Tibial artery (tissue), 4 donors: ENCODE data around the gene RASAL2.
A peak's percentile ranks its signal among the peaks of the same experiment; 100 is the strongest.

Experiments
- DNase-seq, 2 donors: peaks; one replicate each; pipeline ENCODE4 v3.0.0-alpha.2; 2019
- H3K27ac ChIP-seq, 2 donors: fragments of 200-600 bp; sonication (generic) in 1 of 2; 1 replicate in 1 of 2; 2 replicates in 1 of 2; pipeline ENCODE4 v1.5.1; 2018 to 2019; ENCODE audit warnings: mild to moderate bottlenecking in 1 of 2
- H3K27me3 ChIP-seq, 2 donors: fragments of 200-600 bp; sonication (generic) in 1 of 2; one replicate each; pipeline versions ENCODE4 v1.5.1 to v1.6.0; 2016 to 2019
- H3K36me3 ChIP-seq, 3 donors: fragments of 200-600 bp; sonication (generic) in 2 of 3; one replicate each; pipeline ENCODE4 v1.5.1; 2016 to 2019; ENCODE audit warnings: mild to moderate bottlenecking in 2 of 3
- H3K4me1 ChIP-seq, 4 donors: fragments of 200-600 bp; sonication (generic) in 2 of 4; 1 replicate in 3 of 4; 2 replicates in 1 of 4; pipeline ENCODE4 v1.5.1; 2016 to 2019
- H3K4me3 ChIP-seq, 2 donors: fragments of 200-600 bp; sonication (generic) in 1 of 2; 1 replicate in 1 of 2; 2 replicates in 1 of 2; pipeline ENCODE4 v1.5.1; 2018 to 2019; ENCODE audit warnings: mild to moderate bottlenecking in 2 of 2
- H3K9me3 ChIP-seq, 3 donors: fragments of 200-600 bp; sonication (generic) in 1 of 3; one replicate each; pipeline ENCODE4 v1.5.1; 2016 to 2019
- CTCF ChIP-seq, 2 experiments: fragments of 200-600 bp in 1 of 2; fragments of 450-650 bp in 1 of 2; IDR thresholded peaks; one replicate each; pipeline ENCODE4 v1.5.1; 2017 to 2019; ENCODE audit warnings: antibody characterized with exemption in 2 of 2, mild to moderate bottlenecking in 1 of 2, moderate library complexity in 1 of 2
- intact Hi-C: fragments of 100-400 bp; cut with DNase I; formaldehyde crosslinking; loops from one replicate; pipeline ENCODE4 v1.15.0; 2023; ENCODE audit warnings: low total_unique reads

The RASAL2 gene

DNA sequence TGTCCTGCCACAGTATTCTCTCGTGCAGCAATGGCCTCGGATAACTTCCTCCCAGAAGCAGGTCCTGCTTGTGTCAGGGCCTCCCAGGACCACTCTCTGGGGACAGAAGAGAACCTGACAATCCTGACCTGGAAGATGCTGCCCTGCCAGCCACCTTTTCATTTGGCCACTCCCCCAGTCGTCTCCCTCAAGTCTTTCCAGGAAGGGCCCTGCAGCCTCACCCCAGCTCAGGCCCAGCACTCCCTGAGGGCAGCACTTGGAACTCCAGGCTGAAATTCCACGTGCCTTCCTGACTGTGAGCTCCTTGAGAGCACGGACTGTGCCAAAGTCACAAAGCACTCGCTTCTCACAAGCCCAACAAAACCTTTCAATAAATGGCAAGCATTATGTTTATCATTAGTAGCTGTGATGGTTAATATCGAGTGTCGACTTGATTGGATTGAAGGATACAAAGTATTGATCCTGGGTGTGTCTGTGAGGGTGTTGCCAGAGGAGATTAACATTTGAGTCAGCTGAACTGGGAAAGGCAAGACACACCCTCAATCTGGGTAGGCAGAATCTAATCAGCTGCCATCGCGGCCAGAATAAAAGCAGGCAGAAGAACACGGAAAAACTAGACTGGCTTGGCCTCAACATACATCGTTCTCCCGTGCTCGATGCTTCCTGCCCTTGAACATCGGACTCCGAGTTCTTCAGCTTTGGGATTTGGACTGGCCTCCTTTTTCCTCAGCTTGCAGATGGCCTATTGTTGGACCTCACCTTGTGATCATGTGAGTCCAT lies 405.2 kb downstream of the RASAL2 start:
- DNase-seq = peak in 1 of 2 donors; percentile 38
- H3K27me3 ChIP-seq = peaks cover 0 to 3% of the 10 kb centered on the region in 2 donors
- no peaks in the 10 kb centered on the region for H3K9me3 ChIP-seq
- no peak overlapping the region for H3K4me3 ChIP-seq
- H3K36me3 ChIP-seq = no peaks in the 10 kb centered on the region
- no peaks in the 10 kb centered on the region for H3K4me1 ChIP-seq
- intact Hi-C loops = no loop called here
- no peak overlapping the region for H3K27ac ChIP-seq
- TF ChIP-seq CTCF (IDR thresholded peaks at IDR 0.05) = no peak

DNA sequence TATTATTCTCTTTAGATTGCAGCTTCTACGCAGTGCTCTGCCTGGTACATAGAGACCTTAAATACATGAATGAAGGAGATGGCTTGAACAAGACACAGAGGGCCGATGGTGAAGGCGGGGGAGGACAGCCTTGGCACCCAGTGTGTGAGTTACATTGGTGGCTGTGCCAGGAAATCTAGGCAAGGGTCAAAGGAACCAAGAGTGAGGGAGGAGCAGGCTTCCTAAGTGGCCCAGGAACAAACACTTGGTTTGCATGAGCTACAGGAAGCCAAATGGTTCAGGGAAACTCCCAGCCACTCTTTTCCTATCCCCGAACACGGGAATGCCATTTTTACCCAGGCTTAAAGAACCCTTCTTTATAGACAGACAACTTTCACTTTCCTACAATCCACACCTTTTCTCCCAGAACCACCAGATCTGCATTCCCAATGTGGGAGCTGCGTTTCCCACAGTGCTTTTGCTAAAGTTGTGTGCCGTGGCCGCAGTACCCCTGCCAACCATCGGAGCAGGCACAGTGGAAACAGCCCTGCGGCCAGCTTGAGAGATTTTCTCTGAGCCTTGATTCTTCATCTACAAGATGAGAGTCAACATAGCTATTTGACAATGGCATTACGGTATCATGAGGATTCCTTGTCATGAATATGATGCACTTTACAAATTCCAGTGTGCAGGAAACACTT lies 406.3 kb downstream of the RASAL2 start:
- H3K4me1 ChIP-seq = no peaks in the 10 kb centered on the region
- no peak overlapping the region for H3K27ac ChIP-seq
- intact Hi-C loops = loop anchor here (5.0 to 10.0 kb wide), 2 partner anchors 188 to 465 kb away; no protein-coding TSS in a partner anchor

DNA sequence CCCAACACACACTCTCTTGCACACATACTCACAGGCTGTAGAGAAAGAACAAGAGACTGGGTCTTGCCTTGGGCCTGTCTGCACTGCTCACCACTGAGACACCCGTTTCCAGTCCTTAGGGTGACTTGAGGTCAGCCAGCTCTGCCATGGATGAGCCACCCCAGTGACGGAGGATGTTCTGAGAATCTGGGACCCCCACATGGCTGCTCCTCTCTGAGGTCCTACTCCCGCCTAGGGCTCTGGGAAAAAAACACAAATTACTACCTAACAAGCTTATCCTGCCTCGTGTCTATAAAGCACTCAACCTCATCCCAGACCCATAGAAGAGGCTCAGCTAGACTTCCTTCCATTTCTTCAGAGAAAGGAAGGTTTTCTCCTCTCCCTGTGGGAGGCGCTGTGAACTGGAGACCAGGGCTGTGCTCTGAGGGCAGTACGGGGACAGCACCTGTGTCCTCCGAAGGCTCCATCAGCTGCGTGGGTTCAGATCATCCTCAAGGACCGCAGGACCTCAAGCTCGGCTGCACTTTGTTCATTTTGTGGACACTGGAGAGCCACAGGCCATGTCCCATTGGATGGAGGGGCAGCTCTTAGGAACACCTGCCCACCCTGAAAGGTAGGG lies 407.1 kb downstream of the RASAL2 start:
- DNase-seq = peak in 1 of 2 donors; percentile 45
- Histone ChIP-seq H3K36me3 (no peaks in the 10 kb centered on the region), H3K27me3 (peaks cover 0 to 3% of the 10 kb centered on the region in 2 donors), H3K4me3 (no peak overlapping the region), H3K27ac (no peak overlapping the region), H3K9me3 (no peaks in the 10 kb centered on the region), H3K4me1 (no peaks in the 10 kb centered on the region)
- intact Hi-C loops = loop anchor here (5.0 to 10.0 kb wide), 2 partner anchors 189 to 466 kb away; no protein-coding TSS in a partner anchor
- no peak for TF ChIP-seq CTCF (IDR thresholded peaks at IDR 0.05)

More for the DNA sequence above, 406.3 kb downstream of the RASAL2 start:
- Histone ChIP-seq H3K36me3 (no peaks in the 10 kb centered on the region), H3K4me3 (no peak overlapping the region), H3K9me3 (no peaks in the 10 kb centered on the region), H3K27me3 (peaks cover 0 to 3% of the 10 kb centered on the region in 2 donors)
- peak; percentile 14 to 40 for DNase-seq
- TF ChIP-seq CTCF (IDR thresholded peaks at IDR 0.05) = no peak

DNA sequence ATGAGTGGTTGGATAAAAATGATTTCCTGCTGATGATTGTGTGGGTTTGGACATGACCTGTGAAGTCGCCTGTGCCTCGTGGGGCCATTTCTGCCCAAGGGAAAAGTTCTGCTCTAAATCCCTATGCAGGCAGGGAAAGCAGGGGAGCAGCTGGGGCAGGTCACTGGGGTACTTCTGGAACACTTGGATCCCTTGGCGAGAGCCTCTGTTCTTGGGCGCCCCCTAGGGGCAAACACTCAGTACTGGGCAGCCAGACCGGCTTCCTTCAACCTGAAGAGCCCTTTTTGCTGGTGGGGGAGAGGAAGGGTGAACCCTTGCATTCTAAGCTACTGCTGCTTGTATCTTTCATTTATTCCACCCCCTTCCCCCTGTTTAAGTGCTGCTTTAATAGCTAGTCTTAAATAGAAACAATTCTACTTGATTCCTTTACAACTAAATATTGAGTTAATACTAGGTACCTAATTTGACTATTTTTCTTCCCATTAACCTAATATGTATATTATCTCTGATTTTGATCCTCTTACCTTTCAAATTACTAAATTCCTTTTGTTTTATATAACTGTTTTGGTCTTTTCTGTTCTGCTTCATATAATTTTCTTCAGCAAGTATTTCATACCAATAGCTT lies 407.9 kb downstream of the RASAL2 start:
- H3K4me1 ChIP-seq = no peaks in the 10 kb centered on the region
- intact Hi-C loops = loop anchor here (5.0 to 10.0 kb wide), 2 partner anchors 190 to 467 kb away; no protein-coding TSS in a partner anchor
- peak; percentile 47 to 73 for DNase-seq

More for the DNA sequence above, 407.9 kb downstream of the RASAL2 start:
- Histone ChIP-seq H3K27me3 (peaks cover 0 to 3% of the 10 kb centered on the region in 2 donors), H3K9me3 (no peaks in the 10 kb centered on the region), H3K27ac (no peak overlapping the region), H3K4me3 (no peak overlapping the region), H3K36me3 (no peaks in the 10 kb centered on the region)
- TF ChIP-seq CTCF (IDR thresholded peaks at IDR 0.05) = peak; percentile 72 to 93
